NCI-H1694 (cell line): ENCODE results near the gene ATP8B1.
"Not testable (repeated sequence)": the region's sequence is repeated elsewhere in the genome, so short reads cannot be mapped to it uniquely, and the experiment has no call there.

Source experiments
- DNase-seq: peaks from one replicate; lab custom pipeline; 2025; lab: John Stamatoyannopoulos, UW

Gene ATP8B1

GRCh38 chr18:57660961-57661360 lies 142.2 kb downstream of the ATP8B1 start:
- DNase-seq = no peak

- DNase-seq = no peak
Observed at GRCh38 chr18:57659460-57660102, 143.5 kb downstream of the ATP8B1 start.

GRCh38 chr18:57657542-57657941 lies 145.6 kb downstream of the ATP8B1 start:
- no peak for DNase-seq

- DNase-seq = no peak
Observed at GRCh38 chr18:57655740-57656139, 147.4 kb downstream of the ATP8B1 start.

- DNase-seq = no peak
Observed at GRCh38 chr18:57651914-57652313, 151.2 kb downstream of the ATP8B1 start.

- no peak for DNase-seq
Observed at GRCh38 chr18:57649556-57650500, 153.3 kb downstream of the ATP8B1 start.

- DNase-seq = no peak
Observed at GRCh38 chr18:57648414-57648813, 154.7 kb downstream of the ATP8B1 start.

- DNase-seq = peak; percentile 3
Observed at GRCh38 chr18:57644540-57644939, 158.6 kb downstream of the ATP8B1 start.

- not testable (repeated sequence) for DNase-seq
Observed at GRCh38 chr18:57643726-57644125, 159.4 kb downstream of the ATP8B1 start.

GRCh38 chr18:57642462-57642861 lies 160.7 kb downstream of the ATP8B1 start:
- DNase-seq = not testable (repeated sequence)

GRCh38 chr18:57640749-57641148 lies 162.4 kb downstream of the ATP8B1 start:
- no peak for DNase-seq

- DNase-seq = no peak
Observed at GRCh38 chr18:57640236-57640635, 162.9 kb downstream of the ATP8B1 start.

- no peak for DNase-seq
Observed at GRCh38 chr18:57635003-57635822, 167.9 kb downstream of the ATP8B1 start.

GRCh38 chr18:57631697-57632096 lies 171.4 kb downstream of the ATP8B1 start:
- DNase-seq = no peak

GRCh38 chr18:57630754-57631595 lies 172.1 kb downstream of the ATP8B1 start:
- no peak for DNase-seq

- peak; percentile 61 for DNase-seq
Observed at GRCh38 chr18:57630002-57630753, 172.9 kb downstream of the ATP8B1 start.

- DNase-seq = no peak
Observed at GRCh38 chr18:57629422-57629821, 173.7 kb downstream of the ATP8B1 start.

- DNase-seq = no peak
Observed at GRCh38 chr18:57627488-57627887, 175.6 kb downstream of the ATP8B1 start.

- DNase-seq = no peak
Observed at GRCh38 chr18:57624988-57625387, 178.1 kb downstream of the ATP8B1 start.

- DNase-seq = no peak
Observed at GRCh38 chr18:57621246-57621604, 181.9 kb downstream of the ATP8B1 start.

- DNase-seq = no peak
Observed at GRCh38 chr18:57619876-57620275, 183.2 kb downstream of the ATP8B1 start.
